ENCODE results near the gene GPR158.

The GPR158 gene

GRCh38 chr10:25388188-25388861, 213.5 kb downstream of the GPR158 start:
- Histone ChIP-seq H3K4me3 (no peak overlapping the region), H3K27ac (no peak overlapping the region)

DNA sequence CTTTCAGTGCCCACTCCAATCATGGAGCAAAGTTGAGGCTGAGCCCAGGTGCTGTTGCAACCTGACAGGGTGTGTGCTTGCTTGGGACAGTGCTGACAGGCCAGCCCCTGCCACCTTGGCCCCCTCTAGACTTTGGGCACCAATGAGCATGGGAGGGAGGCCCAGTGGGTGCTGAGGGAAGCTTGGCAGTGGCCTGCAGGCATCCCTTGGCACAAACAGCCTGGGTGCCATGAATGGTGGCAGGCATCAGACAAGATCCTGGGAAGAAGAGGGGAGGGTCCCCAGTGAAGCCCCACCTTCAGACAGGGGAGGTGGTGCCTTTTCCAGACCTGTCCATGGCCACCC, 214.0 kb downstream of the GPR158 start:
- H3K4me3 ChIP-seq, result no peak overlapping the region

GRCh38 chr10:25390733-25391132, 215.9 kb downstream of the GPR158 start:
- no peak overlapping the region for H3K4me3 ChIP-seq
- H3K27ac ChIP-seq, result no peak overlapping the region

More for the DNA sequence above, 214.0 kb downstream of the GPR158 start:
- no peak overlapping the region for H3K27ac ChIP-seq

GRCh38 chr10:25392132-25392531, 217.3 kb downstream of the GPR158 start:
- Histone ChIP-seq H3K4me3 (no peak overlapping the region), H3K27ac (no peak overlapping the region)

GRCh38 chr10:25393621-25394020, 218.8 kb downstream of the GPR158 start:
- Histone ChIP-seq H3K27ac (no peak overlapping the region), H3K4me3 (no peak overlapping the region)

DNA sequence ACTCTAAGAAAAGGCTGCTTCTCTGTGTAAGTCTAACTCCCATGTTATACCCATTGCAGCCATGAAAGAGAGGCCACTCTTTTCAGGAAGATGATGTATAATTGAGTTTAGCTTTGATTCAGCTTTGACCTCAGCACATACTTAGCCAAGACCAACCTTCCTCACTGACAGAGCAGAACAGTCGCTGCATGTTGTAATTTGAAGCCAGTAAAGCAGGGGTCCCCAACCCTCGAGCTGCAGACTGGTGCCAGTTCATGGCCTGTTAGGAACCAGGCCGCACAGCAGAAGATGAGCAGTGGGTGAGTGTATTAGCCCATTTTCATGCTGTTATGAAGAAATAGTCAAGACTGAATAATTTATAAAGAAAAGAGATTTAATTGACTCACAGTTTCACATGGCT, 223.9 kb downstream of the GPR158 start:
- H3K4me3 ChIP-seq, result no peak overlapping the region
- H3K27ac ChIP-seq, result no peak overlapping the region

DNA sequence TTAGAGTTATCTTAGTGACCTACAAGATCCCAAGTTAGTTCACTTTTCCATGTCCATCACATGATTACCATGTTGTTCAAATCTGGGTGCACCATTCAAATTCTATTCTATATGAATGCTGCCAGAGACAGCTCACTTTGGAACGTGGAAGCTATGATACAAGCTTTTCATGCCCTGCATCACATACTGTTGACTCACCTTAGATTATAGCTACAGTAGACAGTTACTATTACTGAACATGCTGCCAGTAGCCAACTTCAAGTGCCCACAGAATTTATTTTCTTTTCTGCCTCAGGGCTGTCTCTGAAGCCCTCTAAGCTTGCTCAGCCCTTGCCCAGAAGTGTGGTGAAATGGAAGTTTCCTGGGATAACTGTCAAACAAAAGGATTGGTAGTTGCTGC, 231.1 kb downstream of the GPR158 start:
- no peak overlapping the region for H3K27ac ChIP-seq
- no peak overlapping the region for H3K4me3 ChIP-seq

DNA sequence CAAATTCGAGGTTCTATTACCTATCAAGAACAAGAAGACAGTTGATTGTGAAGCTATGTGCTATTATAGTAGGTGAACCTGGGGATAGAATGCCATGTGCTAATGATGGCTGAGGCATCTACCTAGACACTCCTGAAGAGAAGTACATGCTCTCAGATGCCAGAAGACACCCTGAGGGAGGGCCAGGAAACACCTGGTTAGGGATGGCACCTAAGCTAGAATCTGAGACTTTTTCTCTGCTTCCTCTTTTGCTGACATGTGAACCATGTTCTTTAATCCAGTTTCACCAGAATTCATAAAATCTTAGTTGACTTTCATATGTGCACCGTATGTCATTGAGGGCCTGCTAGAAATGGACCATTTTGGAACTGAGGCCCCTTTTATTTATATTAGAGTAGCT, 242.8 kb downstream of the GPR158 start:
- Histone ChIP-seq H3K4me3 (no peak overlapping the region), H3K27ac (no peak overlapping the region)

DNA sequence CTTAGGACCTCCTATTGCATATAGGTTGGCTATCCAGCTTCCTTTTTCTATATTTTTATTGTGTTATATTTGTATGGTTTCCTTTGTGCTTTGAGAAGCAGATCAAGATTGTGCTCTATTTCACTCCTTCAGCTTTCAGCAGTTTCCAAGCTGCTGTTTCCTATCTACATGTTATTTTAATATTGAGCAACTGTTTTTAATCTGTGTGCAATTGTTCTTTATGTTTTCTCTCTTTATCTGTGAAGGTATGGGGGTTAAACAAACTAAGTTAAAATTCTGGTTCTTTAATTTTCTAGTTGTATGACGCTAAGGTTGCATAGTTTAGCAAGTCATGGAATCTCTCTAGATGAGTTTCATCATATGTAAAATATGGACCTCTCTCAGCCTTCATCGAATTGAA, 251.0 kb downstream of the GPR158 start:
- Histone ChIP-seq H3K27ac (no peak overlapping the region), H3K4me3 (no peak overlapping the region)

GRCh38 chr10:25436431-25436830, 261.6 kb downstream of the GPR158 start:
- no peak overlapping the region for H3K4me3 ChIP-seq
- no peak overlapping the region for H3K27ac ChIP-seq

GRCh38 chr10:25441270-25441669, 266.5 kb downstream of the GPR158 start:
- no peak overlapping the region for H3K27ac ChIP-seq
- no peak overlapping the region for H3K4me3 ChIP-seq

GRCh38 chr10:25444266-25444665, 269.5 kb downstream of the GPR158 start:
- Histone ChIP-seq H3K27ac (no peak overlapping the region), H3K4me3 (no peak overlapping the region)

DNA sequence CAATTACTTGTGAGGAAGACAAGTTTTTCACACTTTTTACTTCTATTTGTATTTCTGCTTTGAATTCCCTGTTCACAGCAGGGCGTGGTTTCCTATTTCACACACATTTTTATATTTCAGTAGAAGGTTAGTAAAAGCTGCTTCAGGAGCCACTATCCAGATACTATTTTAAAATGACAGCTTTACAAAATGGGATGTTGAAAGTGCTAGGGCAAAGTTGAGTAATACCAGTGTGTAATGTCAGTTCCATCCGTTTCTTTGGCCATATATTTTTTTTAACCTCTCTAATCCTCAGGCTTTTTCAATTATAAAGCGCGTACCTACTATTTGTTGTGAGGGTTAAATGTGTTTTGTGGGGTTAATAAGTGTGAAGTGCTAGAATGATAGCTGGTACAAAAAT, 276.6 kb downstream of the GPR158 start:
- H3K27ac ChIP-seq, result no peak overlapping the region
- H3K4me3 ChIP-seq, result no peak overlapping the region

DNA sequence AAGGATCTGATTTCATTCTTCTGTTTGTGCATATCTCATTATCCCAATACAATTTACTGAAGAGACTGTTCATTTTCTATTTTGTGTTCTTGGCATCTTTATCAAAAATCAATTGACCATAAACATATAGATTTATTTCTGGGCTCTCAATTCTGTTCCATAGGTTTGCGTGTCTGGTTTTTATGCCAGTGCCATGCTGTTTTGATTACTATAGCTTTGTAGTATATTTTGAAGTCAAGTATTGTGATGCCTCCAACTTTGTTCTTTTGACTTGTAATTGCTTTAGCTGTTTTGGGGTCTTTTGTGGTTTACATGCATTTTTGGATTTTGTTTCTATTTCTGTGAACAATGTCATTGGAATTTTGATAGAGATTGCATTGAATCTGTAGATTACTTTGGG, 278.8 kb downstream of the GPR158 start:
- Histone ChIP-seq H3K27ac (no peak overlapping the region), H3K4me3 (no peak overlapping the region)

- Histone ChIP-seq H3K27ac (no peak overlapping the region), H3K4me3 (no peak overlapping the region)
Observed at GRCh38 chr10:25455980-25456567, 281.3 kb downstream of the GPR158 start.

- Histone ChIP-seq H3K4me3 (no peak overlapping the region), H3K27ac (no peak overlapping the region)
Observed at GRCh38 chr10:25457552-25457951, 282.8 kb downstream of the GPR158 start.

- no peak overlapping the region for H3K27ac ChIP-seq
- H3K4me3 ChIP-seq, result peak overlapping the region in 2 of 7 experiments; percentile 12 to 25
Observed at GRCh38 chr10:25465582-25466372, 291.0 kb downstream of the GPR158 start.

- Histone ChIP-seq H3K27ac (no peak overlapping the region), H3K4me3 (no peak overlapping the region)
Observed at GRCh38 chr10:25467881-25468280, 293.1 kb downstream of the GPR158 start.

DNA sequence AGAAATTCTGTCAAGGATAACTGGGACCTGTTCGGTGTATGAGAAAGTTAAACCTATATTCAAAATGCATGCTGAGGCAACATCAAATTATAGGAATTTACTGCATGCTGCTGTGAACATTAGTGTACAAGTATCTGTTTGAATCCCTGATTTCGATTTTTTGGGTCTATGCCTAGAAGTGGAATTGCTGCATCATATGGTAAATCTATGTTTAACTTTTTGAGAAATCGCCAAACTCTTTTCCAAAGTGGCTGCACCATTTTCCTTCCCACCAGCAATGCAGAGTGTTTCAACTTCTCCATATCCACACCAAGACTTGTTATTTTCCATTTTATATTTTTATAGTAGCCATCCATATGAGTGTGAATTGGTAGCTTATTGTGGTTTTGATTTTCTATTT, 306.7 kb downstream of the GPR158 start:
- no peak overlapping the region for H3K27ac ChIP-seq
- no peak overlapping the region for H3K4me3 ChIP-seq

DNA sequence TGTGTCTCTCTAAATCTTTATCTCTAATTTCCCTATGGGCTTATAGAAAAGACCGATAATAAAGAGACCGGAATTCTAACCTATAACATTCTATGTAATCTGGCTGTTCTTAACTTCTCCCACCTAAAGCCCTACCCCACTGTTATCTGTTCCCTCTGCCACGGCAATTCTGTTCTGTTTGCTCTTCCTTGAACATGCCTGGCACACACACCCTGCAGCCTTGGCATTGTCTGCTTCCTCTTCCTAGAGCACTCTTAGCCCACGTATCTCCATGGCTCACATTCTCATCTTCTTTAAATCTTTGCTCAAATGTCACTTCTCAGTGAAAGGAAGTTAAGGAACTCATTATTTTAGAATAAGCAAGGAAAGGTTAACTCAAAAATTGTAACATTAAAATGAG, 309.2 kb downstream of the GPR158 start:
- no peak overlapping the region for H3K4me3 ChIP-seq
- no peak overlapping the region for H3K27ac ChIP-seq

GRCh38 chr10:25487266-25487665, 312.5 kb downstream of the GPR158 start:
- Histone ChIP-seq H3K4me3 (no peak overlapping the region), H3K27ac (no peak overlapping the region)
